Measurements from ENCODE around the gene SFMBT2.

DNA sequence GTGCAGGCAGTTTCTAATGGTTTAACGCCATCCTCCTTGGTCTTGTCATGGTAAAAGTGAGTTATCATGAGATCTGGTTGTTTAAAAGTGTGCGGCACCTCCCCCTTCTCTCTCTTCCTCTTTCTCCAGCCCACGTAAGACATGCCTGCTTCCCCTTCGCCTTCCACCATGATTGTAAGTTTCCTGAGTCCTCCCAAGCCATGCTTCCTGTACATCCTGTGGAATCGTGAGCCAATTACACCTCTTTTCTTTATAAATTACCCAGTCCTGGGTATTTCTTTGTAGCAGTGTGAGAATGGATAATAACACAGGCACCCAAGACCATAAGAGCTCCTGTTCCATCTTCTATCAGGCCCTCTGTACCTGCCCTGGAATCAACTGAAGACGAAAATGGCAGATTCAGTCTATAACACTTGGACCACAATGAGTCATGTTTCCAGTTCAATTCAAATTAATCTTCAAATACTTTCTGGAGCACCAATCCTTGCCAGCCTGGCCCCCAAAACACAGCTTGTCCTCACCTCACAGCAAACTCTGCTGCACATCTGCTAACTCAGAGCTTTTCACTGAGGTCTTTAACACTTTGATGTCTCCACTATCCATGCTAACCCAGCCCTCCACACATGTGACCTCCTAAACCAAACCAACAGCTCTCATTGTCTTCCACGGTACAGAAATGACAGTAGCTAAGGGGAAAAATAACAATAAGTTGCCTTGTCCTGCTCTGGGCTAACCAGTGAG lies 73.2 kb downstream of the SFMBT2 start:
- TF ChIP-seq GATA2 (IDR thresholded peaks at IDR 0.05; ENCODE audit: low read depth, low read length) (no peak), GATA3 (IDR thresholded peaks at IDR 0.05; ENCODE audit: low read depth, low read length) (no peak)
